ENCODE results near the gene KAT6B.

KAT6B gene

GRCh38 chr10:75079436-75080083 lies 253.2 kb downstream of the KAT6B start:
- no peak for DNase-seq

GRCh38 chr10:75080554-75080953 lies 254.2 kb downstream of the KAT6B start:
- DNase-seq, result no peak

DNA sequence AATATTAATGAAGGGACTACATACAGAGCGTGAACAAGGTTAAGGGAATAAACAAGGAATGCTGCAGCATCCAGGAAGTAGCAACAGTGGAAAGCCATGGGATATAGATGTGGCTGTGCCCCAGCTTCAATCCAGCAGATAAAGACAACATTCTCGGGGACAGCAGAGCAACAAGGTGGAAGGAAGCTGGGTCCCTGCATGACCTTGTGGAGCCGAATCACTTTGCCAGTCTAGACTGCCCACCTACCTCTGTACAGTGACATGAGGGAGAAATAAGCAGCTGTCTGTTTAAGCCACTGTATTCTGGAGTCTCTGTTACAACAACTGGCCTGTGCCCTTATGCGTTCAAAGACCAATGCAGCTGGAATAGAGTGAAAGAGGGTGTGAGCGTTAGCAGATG lies 255.0 kb downstream of the KAT6B start:
- DNase-seq, result no peak

All from T-helper 9 cell (primary cell).